Cardiac fibroblast (primary cell): ENCODE results near the gene DVL2.

Source experiments
- DNase-seq, 2 donors: peaks; one replicate each; pipeline versions ENCODE4 v3.0.0 to v3.0.0-alpha.2; 2010; ENCODE audit warnings: low read depth in 2 of 2
- H3K4me3 ChIP-seq, 2 donors: replicated peaks in 1 of 2; 1 replicate in 1 of 2; 2 replicates in 1 of 2; pipeline ENCODE4 v1.5.1; 2011; ENCODE audit warnings: low read depth in 2 of 2, low read length in 2 of 2, mild to moderate bottlenecking in 2 of 2, moderate library complexity in 1 of 2
- TF ChIP-seq, protein P1 (sequence below): IDR thresholded peaks from one replicate; pipeline ENCODE4 v1.5.1; 2011; ENCODE audit warnings: low read depth, mild to moderate bottlenecking, low read length, inconsistent platforms

Gene DVL2

GRCh38 chr17:7236808-7237207 is 2.5 kb upstream of the DVL2 start:
- TF ChIP-seq, protein P1, sequence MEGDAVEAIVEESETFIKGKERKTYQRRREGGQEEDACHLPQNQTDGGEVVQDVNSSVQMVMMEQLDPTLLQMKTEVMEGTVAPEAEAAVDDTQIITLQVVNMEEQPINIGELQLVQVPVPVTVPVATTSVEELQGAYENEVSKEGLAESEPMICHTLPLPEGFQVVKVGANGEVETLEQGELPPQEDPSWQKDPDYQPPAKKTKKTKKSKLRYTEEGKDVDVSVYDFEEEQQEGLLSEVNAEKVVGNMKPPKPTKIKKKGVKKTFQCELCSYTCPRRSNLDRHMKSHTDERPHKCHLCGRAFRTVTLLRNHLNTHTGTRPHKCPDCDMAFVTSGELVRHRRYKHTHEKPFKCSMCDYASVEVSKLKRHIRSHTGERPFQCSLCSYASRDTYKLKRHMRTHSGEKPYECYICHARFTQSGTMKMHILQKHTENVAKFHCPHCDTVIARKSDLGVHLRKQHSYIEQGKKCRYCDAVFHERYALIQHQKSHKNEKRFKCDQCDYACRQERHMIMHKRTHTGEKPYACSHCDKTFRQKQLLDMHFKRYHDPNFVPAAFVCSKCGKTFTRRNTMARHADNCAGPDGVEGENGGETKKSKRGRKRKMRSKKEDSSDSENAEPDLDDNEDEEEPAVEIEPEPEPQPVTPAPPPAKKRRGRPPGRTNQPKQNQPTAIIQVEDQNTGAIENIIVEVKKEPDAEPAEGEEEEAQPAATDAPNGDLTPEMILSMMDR, result no peak
- H3K4me3 ChIP-seq, result peak overlapping the region in 1 of 2 donors; percentile 100
- no peak for DNase-seq

DNA sequence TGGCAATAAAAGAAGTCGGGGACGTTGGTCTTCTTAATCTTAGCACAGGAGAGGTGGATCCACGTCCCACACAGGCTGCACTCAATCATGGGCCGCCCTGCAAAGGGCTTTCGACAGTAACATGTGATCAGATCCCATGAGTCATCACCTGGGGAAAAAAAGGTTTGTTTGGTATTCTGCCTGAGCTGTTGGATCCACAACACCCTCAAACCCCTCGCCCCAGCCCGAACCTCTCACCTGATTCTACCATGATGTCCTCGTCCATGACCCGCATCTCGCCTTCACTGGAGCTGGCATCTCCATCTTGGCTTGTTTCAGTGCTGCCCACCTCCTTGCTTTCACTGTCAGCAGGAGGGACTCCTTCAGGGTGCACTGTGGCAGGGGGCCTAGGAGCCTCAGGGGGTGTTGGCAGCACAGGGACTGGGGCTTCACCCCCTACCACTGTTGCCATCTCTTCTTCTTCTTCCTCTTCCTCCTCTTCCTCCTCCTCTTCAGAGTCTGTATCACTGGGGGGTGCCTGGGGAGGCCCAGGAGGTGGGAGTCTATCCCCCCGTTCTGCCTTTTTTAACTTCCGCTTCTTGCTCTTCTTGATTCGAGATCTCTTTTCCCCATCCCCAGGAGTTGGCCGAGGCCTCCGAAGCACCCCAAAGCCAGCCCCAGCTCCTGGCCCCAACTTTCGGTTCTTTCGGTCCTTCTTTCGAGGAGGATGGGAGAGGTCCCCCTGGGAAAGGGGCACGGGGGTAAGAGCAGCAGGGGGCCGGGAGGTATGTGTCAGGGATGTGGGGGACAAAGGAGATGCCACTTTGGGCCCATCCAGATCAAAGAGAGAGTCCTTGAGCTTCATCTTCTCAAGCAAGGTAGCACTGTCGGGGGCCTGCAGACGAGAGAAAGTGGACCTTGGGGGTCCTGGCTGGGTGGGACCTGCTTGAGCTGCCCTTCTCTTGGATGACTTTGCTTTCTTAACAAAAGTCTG is 1.7 kb upstream of the DVL2 start:
- peak in 1 of 2 donors; percentile 68 for DNase-seq
- TF ChIP-seq, protein P1, result no peak
- H3K4me3 ChIP-seq, result no peak overlapping the region

- no peak for DNase-seq
- TF ChIP-seq, protein P1, result no peak
- H3K4me3 ChIP-seq, result peak overlapping the region; percentile 75 to 80
These were observed 625 bp downstream of the DVL2 start for GRCh38 chr17:7233701-7234082.

DNA sequence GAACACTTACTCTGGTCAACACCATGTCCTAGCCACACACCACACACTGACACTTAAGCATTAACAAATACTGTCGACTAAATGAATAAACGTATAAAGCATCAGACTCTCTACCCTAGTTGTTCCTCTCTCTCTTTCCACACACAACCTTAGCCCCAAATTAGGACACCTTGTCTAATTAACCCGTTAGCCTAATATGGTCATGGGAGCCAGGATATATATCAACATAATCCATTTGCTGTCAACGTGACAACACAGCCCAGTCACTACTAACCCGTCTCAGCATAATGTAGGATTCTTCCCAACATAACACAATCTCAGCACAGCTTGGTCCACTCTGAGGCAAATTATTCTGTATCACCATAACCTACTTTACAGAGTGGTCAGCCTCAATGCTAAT is 2.2 kb downstream of the DVL2 start:
- no peak for DNase-seq
- TF ChIP-seq, protein P1, result no peak
- peak overlapping the region in 1 of 2 donors; percentile 3 for H3K4me3 ChIP-seq

DNA sequence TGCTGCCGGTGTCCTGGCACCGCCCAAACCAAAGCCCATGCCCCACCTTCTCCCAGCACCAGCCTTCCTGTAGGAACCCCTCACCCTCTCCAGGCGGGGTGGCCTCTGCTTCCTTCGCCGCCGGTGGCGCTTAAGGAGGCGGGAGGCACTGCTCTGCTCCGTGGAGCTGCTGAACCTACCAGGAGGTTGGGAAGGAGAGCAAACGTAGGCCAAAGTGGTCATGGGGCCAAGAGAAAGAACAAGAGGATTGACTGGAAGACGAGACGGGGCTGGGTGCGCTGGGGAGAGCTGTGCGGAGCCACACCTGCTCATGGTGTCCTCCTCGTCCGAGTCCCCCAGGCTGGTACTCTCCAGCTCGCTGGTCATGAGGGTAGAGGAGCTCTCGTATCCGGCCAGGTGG is 4.8 kb downstream of the DVL2 start:
- TF ChIP-seq, protein P1, result no peak
- no peak for DNase-seq
- no peak overlapping the region for H3K4me3 ChIP-seq

DNA sequence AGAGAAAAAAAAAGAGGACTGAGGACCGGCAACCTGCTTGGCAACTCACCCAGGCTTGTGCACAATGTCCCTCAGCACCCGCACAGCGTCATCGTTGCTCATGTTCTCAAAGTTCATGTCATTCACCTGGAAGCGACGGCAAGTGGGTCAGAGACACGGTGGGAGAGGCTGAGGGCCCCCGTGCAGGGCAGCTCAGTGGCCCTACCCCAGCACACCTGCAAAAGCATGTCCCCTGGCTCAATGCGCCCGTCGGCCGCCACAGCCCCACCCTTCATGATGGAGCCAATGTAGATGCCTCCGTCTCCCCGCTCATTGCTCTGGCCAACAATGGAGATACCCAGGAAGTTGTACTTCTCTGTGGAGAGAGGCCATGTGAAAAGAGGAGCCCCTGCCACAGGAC is 5.4 kb downstream of the DVL2 start:
- TF ChIP-seq, protein P1, result no peak
- no peak overlapping the region for H3K4me3 ChIP-seq
- no peak for DNase-seq
